HepG2 (cell line): ENCODE measurements around the gene ST6GALNAC4. TPM values are rescaled to one million over a fixed set of nuclear protein-coding genes. Genes with fewer than 3 reads are reported as not detected.

Source experiments
- ARID2 ChIP-seq: sonication (generic); formaldehyde crosslinking; IDR thresholded peaks from 2 replicates; pipeline ENCODE4 v1.8.1; 2022; ENCODE audit warnings: mild to moderate bottlenecking, missing genetic modification reagents, borderline replicate concordance
- CREB3 ChIP-seq: sonication (generic); formaldehyde crosslinking; IDR thresholded peaks from 2 replicates; pipeline ENCODE4 v1.5.0; 2020; ENCODE audit warnings: missing genetic modification reagents
- E2F1 ChIP-seq: sonication (generic); formaldehyde crosslinking; IDR thresholded peaks from 2 replicates; pipeline ENCODE4 v1.5.0; 2020; ENCODE audit warnings: missing genetic modification reagents
- GATAD1 ChIP-seq: IDR thresholded peaks from 2 replicates; pipeline ENCODE4 v1.6.1; 2016; ENCODE audit warnings: missing genetic modification reagents, missing compliant biosample characterization
- NFIB ChIP-seq: sonication (generic); formaldehyde crosslinking; IDR thresholded peaks from 2 replicates; pipeline ENCODE4 v1.9.0; 2021; ENCODE audit warnings: missing genetic modification reagents, mild to moderate bottlenecking, borderline replicate concordance
- NFRKB ChIP-seq: fragments of 450-650 bp; IDR thresholded peaks from 2 replicates; pipeline ENCODE4 v1.6.1; 2017
- NFYB ChIP-seq: sonication (generic); formaldehyde crosslinking; IDR thresholded peaks from 2 replicates; pipeline ENCODE4 v1.4.0; 2020; ENCODE audit warnings: missing genetic modification reagents
- TBX3 ChIP-seq: fragments of 450-650 bp; IDR thresholded peaks from 2 replicates; pipeline ENCODE4 v1.6.1; 2017; ENCODE audit warnings: antibody characterized with exemption, mild to moderate bottlenecking, inconsistent platforms, borderline replicate concordance
- ZHX1 ChIP-seq: sonication (generic); formaldehyde crosslinking; IDR thresholded peaks from 2 replicates; pipeline ENCODE4 v1.8.1; 2022; ENCODE audit warnings: low read depth, mild to moderate bottlenecking, missing genetic modification reagents
- ZNF205 ChIP-seq: IDR thresholded peaks from 2 replicates; pipeline ENCODE4 v1.6.1; 2018; ENCODE audit warnings: missing biosample characterization, missing genetic modification reagents
- ZNF24 ChIP-seq: fragments of 450-650 bp; IDR thresholded peaks from 2 replicates; pipeline ENCODE4 v1.6.1; 2017; ENCODE audit warnings: antibody characterized with exemption, mild to moderate bottlenecking
- ZNF251 ChIP-seq: sonication (generic); formaldehyde crosslinking; IDR thresholded peaks from 2 replicates; pipeline ENCODE4 v1.9.0; 2021; ENCODE audit warnings: mild to moderate bottlenecking, missing genetic modification reagents
- ZNF557 ChIP-seq: sonication (generic); formaldehyde crosslinking; IDR thresholded peaks from 2 replicates; pipeline ENCODE4 v1.4.0; 2020; ENCODE audit warnings: missing genetic modification reagents
- ZNF616 ChIP-seq: sonication (generic); formaldehyde crosslinking; IDR thresholded peaks from 2 replicates; pipeline ENCODE4 v1.5.0; 2020; ENCODE audit warnings: low read depth, mild to moderate bottlenecking, missing genetic modification reagents
- polyA plus RNA-seq, 8 experiments: library from polyadenylated mRNA; depleted of rRNA in 3 of 8; stranded (reverse) in 7 of 8; unstranded in 1 of 8; fragments of >200 nt; fragmentation: Illumina TruSeq in 4 of 8; extraction: Trizol in 4 of 8; gene quantifications; 2 replicates each; pipeline versions ENCODE4 v1.2.1 to v1.2.3, GENCODE V29; 2011 to 2016; ENCODE audit warnings: low read depth in 4 of 8, missing spikeins in 1 of 8, mixed read lengths in 1 of 8; ENCODE audit not compliant: insufficient read depth in 1 of 8
- total RNA-seq, 5 experiments: library from RNA; depleted of rRNA; stranded (reverse); fragments of >200 nt; fragmentation: Illumina TruSeq; extraction: Trizol; gene quantifications; 2 replicates each; pipeline ENCODE4 v1.2.3, GENCODE V29; 2016; ENCODE audit warnings: low read depth in 1 of 5
- TF ChIP-seq, protein P1 (sequence below): sonication (generic); formaldehyde crosslinking; IDR thresholded peaks from 2 replicates; pipeline ENCODE4 v1.5.0; 2020; ENCODE audit warnings: missing genetic modification reagents, mild to moderate bottlenecking, borderline replicate concordance
- TF ChIP-seq, protein P2 (sequence below): sonication (generic); formaldehyde crosslinking; conservative IDR thresholded peaks from 2 replicates; pipeline ENCODE4 v1.5.0; 2020; ENCODE audit warnings: missing genetic modification reagents

Gene ST6GALNAC4
- total and polyA plus RNA-seq, 2 of the 13 experiments (the other 11 are each of a cell fraction or from before 2014, with no cell fraction given): 18.8 to 27.7 TPM

GRCh38 chr9:127950513-127951289, 33.9 kb upstream of the ST6GALNAC4 start (continued):
- TF ChIP-seq, protein P1, sequence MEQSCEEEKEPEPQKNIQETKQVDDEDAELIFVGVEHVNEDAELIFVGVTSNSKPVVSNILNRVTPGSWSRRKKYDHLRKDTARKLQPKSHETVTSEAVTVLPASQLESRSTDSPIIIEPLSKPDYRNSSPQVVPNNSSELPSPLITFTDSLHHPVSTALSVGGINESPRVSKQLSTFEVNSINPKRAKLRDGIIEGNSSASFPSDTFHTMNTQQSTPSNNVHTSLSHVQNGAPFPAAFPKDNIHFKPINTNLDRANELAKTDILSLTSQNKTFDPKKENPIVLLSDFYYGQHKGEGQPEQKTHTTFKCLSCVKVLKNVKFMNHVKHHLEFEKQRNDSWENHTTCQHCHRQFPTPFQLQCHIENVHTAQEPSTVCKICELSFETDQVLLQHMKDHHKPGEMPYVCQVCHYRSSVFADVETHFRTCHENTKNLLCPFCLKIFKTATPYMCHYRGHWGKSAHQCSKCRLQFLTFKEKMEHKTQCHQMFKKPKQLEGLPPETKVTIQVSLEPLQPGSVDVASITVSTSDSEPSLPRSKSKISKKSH: peak; percentile 76; the same call in 1 of the 2 replicates
- TF ChIP-seq ZNF205 (peak; percentile 55; the same call in 1 of the 2 replicates), CREB3 (no peak), ZNF616 (no peak), ZNF24 (no peak), E2F1 (CRISPR knock-in tag) (no peak), ZHX1 (CRISPR knock-in tag) (peak; percentile 85), NFRKB (no peak), ZNF251 (no peak), ARID2 (CRISPR knock-in tag) (no peak; the same call in 1 of the 2 replicates), NFYB (CRISPR knock-in tag) (no peak), GATAD1 (peak; percentile 72), ZNF557 (CRISPR knock-in tag) (0 out of 2 replicates have a peak, but pooled peaks have one; percentile 8), NFIB (CRISPR knock-in tag) (no peak), TBX3 (peak; percentile 56; the same call in 1 of the 2 replicates)
- TF ChIP-seq, protein P2, sequence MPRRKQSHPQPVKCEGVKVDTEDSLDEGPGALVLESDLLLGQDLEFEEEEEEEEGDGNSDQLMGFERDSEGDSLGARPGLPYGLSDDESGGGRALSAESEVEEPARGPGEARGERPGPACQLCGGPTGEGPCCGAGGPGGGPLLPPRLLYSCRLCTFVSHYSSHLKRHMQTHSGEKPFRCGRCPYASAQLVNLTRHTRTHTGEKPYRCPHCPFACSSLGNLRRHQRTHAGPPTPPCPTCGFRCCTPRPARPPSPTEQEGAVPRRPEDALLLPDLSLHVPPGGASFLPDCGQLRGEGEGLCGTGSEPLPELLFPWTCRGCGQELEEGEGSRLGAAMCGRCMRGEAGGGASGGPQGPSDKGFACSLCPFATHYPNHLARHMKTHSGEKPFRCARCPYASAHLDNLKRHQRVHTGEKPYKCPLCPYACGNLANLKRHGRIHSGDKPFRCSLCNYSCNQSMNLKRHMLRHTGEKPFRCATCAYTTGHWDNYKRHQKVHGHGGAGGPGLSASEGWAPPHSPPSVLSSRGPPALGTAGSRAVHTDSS (CRISPR knock-in tag): no peak
